Body of pancreas (tissue), 4 donors: Measurements from ENCODE around the gene TOR1AIP1.

Experiments used
- POLR2A ChIP-seq, 3 donors: fragments of 450-650 bp; IDR thresholded peaks; one replicate each; pipeline ENCODE4 v1.6.1; 2016; ENCODE audit warnings: antibody characterized with exemption in 3 of 3, mild to moderate bottlenecking in 2 of 3
- TF ChIP-seq, protein P1 (sequence below), 7 experiments: fragments of 450-650 bp in 4 of 7; fragments of 200-600 bp in 3 of 7; sonication (generic) in 3 of 7; IDR thresholded peaks; one replicate each; pipeline ENCODE4 v1.5.1; 2016 to 2019; ENCODE audit warnings: antibody characterized with exemption in 7 of 7

DNA sequence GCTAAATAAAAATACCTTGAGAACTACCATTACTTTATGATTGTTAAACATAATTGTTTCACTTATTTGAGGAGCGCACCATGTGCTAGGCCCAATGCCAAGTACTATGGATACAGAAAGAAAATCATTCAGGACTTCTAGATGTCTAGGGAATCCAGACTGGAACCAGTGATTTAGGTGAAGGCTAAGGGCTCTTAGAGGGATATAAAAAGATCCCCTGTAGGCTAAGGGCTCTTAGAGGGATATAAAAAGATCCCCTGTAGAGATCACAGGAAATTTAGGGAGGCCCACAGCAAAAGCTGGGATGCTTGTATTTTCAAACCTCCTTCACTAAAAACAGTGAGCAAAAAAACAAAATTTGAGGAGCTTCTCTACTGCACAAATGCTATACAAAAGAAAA lies 11.2 kb upstream of the TOR1AIP1 start:
- TF ChIP-seq, protein P1, sequence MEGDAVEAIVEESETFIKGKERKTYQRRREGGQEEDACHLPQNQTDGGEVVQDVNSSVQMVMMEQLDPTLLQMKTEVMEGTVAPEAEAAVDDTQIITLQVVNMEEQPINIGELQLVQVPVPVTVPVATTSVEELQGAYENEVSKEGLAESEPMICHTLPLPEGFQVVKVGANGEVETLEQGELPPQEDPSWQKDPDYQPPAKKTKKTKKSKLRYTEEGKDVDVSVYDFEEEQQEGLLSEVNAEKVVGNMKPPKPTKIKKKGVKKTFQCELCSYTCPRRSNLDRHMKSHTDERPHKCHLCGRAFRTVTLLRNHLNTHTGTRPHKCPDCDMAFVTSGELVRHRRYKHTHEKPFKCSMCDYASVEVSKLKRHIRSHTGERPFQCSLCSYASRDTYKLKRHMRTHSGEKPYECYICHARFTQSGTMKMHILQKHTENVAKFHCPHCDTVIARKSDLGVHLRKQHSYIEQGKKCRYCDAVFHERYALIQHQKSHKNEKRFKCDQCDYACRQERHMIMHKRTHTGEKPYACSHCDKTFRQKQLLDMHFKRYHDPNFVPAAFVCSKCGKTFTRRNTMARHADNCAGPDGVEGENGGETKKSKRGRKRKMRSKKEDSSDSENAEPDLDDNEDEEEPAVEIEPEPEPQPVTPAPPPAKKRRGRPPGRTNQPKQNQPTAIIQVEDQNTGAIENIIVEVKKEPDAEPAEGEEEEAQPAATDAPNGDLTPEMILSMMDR (IDR thresholded peaks at IDR 0.05), result no peak
- no peak for TF ChIP-seq POLR2A (IDR thresholded peaks at IDR 0.05)
